GM12875 (cell line): ENCODE data around the gene EEIG1.

Experiments
- H3K4me3 ChIP-seq: one replicate; pipeline ENCODE4 v1.5.1; 2011; ENCODE audit warnings: low read depth, low read length, control low read depth
- TF ChIP-seq, protein P1 (sequence below): IDR thresholded peaks from 2 replicates; pipeline ENCODE4 v1.5.1; 2011; ENCODE audit warnings: low read depth, mild to moderate bottlenecking, control low read depth, inconsistent platforms, low read length, moderate library complexity, borderline replicate concordance; ENCODE audit not compliant: insufficient read depth

The EEIG1 gene

DNA sequence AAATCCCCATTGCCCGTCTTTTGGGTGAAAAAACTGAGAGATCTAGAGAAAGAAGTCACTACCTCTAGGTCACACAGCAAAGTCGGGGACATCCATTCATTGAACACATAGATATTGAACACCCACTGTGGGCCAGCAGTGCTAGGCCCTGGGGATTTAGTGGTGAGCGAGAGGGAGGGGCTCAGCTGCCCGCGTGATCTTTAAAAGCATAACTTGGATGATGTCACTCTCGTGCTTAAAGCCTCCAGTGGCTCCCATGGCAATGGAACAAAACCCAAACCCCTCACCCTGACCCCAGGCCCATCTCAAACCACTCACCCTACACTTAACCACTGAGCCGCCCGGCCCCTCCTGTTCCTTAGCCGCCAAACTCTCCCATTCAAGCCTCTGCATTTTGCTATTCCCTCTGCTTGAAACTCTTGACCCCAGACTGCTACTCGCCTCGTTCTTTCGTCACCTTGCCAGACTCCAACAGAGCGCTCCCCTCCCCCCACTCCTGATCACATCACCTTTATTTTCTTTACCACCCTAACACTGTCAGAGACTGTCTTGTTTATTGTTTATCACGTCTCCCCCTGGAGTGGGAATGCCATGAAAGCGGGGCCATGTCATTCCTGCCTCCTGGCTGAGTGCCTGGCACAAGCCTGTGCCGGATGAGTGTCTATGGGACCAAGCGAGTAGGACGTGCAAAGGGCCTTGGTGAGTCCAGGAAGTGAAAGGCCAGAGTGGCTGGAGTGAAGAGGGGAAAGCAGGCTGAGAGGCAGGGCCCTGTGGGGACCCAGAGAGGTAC lies 49.5 kb downstream of the EEIG1 start:
- TF ChIP-seq, protein P1, sequence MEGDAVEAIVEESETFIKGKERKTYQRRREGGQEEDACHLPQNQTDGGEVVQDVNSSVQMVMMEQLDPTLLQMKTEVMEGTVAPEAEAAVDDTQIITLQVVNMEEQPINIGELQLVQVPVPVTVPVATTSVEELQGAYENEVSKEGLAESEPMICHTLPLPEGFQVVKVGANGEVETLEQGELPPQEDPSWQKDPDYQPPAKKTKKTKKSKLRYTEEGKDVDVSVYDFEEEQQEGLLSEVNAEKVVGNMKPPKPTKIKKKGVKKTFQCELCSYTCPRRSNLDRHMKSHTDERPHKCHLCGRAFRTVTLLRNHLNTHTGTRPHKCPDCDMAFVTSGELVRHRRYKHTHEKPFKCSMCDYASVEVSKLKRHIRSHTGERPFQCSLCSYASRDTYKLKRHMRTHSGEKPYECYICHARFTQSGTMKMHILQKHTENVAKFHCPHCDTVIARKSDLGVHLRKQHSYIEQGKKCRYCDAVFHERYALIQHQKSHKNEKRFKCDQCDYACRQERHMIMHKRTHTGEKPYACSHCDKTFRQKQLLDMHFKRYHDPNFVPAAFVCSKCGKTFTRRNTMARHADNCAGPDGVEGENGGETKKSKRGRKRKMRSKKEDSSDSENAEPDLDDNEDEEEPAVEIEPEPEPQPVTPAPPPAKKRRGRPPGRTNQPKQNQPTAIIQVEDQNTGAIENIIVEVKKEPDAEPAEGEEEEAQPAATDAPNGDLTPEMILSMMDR, result no peak
- H3K4me3 ChIP-seq, result peak overlapping the region; percentile 64
